T-helper 1 cell treated with Interleukin-12 subunit alpha and Interleukin-12 subunit beta and Interleukin-4 antibody, amounts not matched to agents 30 ng/mL and 1 ng/mL, for 36 hours (primary cell): ENCODE results near the gene SOX3. TPM values are rescaled to one million over a fixed set of nuclear protein-coding genes. Genes with fewer than 3 reads are reported as not detected.

Experiments used
- intact Hi-C: fragments of 100-400 bp; cut with micrococcal nuclease; formaldehyde crosslinking; loops from one replicate; pipeline ENCODE4 v1.15.1; 2024
- total RNA-seq: library from RNA; stranded (reverse); gene quantifications from 2 replicates; pipeline ENCODE4 v1.2.3, GENCODE V29; 2022

The SOX3 gene
- total RNA-seq, 1 donor from 2014 or later: not detected

DNA sequence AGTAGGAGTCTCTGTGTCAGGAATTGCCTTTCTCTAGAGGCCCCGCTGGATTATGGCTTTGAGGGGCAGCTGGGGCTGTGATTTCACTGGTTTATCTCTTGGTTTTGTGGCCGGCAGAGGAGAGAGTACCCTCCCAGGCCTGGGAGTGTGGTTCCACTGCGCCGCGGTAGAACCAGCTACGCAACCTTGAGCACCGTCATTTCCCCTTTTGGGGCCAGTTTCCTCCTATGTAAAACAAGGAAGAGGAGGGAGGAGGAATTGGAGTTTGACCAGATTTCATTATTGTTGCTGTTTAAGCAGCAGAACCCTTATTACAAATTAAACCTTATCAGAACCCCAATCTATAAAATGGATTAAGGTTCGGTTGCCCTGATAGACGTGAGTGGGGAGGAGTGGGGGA is 4.4 kb downstream of the SOX3 start:
- intact Hi-C loops: no loop called here

- intact Hi-C loops: no loop called here
Observed at GRCh38 chrX:140495739-140496138, 9.1 kb downstream of the SOX3 start.

DNA sequence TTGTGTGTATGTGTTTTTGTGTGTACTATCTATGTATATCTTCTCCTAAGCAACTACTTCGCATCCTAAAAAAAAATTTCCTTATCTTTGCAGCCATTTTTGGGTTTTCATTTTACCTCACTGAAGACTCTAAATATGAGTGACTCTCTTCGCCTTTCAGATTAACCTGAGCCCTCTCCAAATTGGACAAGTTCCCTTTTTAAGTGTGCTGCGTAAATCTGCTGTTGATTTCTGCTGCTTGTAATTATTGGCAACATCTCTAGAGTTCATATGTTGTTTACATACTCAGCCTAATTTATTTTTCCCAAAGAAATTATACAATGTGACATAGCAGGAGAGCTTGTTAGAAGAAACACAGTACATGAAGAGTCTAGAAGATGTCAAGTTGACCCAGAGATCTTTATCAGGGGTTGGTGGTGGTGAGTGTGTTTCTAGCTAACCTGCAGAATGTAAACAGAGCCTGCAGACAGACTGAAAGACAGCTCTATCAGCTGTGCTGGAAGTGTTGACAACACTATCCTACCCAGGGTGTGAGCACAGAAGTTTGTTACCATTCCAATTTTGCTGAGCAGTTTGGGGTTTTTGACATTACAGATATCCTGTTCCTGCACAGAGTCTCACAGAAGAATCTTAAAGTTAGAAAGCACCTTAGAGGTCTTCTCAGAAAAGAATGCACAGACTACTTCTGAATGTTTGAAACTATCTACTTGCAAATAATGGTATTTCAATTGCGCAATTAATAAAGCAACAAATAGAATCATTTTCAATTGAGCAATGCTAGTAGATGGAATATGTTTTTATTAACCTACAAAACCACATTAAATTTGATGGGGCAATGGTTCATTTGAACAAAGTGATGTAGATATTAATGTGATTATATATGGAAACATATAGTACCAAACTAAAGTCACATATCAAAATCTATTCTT is 12.5 kb downstream of the SOX3 start:
- intact Hi-C loops: no loop called here

DNA sequence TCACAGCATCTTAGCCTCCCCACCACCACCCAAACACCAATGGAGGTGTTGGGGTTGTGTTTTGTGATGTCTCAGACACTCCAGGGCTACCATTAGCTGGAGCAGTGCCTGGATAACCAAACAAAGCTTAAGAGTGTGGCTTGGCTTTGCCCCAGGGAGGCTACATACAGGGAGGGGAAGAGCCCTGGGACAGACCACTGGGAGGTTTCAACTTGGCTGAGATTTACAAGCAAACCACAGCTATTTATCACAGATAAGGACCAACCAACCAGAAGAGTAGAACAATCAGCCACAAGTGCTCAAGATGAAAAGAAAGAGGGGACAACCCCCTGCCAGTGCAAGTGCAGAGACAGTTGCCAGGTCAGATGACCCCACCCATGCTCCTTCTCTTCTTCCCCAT is 24.1 kb downstream of the SOX3 start:
- intact Hi-C loops: no loop called here

- intact Hi-C loops: no loop called here
Observed at GRCh38 chrX:140477987-140478386, 26.9 kb downstream of the SOX3 start.

DNA sequence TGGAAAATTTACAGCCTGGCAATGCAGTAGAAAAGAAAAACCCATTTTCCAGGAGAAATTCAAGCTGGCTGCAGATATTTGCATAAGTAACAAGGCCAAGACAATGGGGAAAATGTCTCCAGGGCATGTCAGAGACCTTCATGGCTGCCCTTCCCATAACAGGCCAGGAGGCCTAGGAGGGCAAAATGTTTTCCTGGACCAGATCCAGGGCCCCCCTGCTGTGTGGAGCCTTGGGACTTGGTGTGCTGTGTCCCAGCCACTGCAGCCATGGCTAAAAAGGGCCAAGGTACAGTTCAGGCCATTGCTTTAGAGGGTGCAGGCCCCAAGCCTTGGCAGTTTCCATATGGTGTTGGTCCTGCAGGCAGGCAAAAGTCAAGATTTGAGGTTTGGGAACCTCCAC is 29.8 kb downstream of the SOX3 start:
- intact Hi-C loops: no loop called here

- intact Hi-C loops: no loop called here
Observed at GRCh38 chrX:140467211-140467610, 37.7 kb downstream of the SOX3 start.

Other genes with a start within 250 kb of the SOX3 start
- 6.7 and 7.2 TPM in 2 replicates for gene LINC00632, start 204.7 kb upstream of the SOX3 start, total RNA-seq